WERI-Rb-1 (cell line): ENCODE results near the gene NPHP4.
A peak's percentile ranks its signal among the peaks of the same experiment; 100 is the strongest.

Experiments used
- DNase-seq: peaks from one replicate; pipeline ENCODE4 v3.0.0-alpha.2; 2020
- H3K27ac ChIP-seq: fragments of 250-450 bp; sonication (Bioruptor Pico); 2 replicates; pipeline ENCODE4 v1.5.1; 2020; ENCODE audit warnings: mild to moderate bottlenecking, moderate library complexity
- H3K27me3 ChIP-seq: fragments of 250-450 bp; sonication (Bioruptor Pico); 2 replicates; pipeline ENCODE4 v1.5.1; 2021; ENCODE audit warnings: mild to moderate bottlenecking, low read depth, moderate library complexity; ENCODE audit not compliant: insufficient read depth, severe bottlenecking
- H3K36me3 ChIP-seq: fragments of 250-450 bp; sonication (Bioruptor Pico); 2 replicates; pipeline ENCODE4 v1.5.1; 2020; ENCODE audit warnings: mild to moderate bottlenecking, moderate library complexity
- H3K4me3 ChIP-seq: 2 replicates; pipeline ENCODE4 v1.5.1; 2011; ENCODE audit warnings: low read depth, mild to moderate bottlenecking, control low read depth, low read length
- H3K9me3 ChIP-seq: fragments of 250-450 bp; sonication (Bioruptor Pico); 2 replicates; pipeline ENCODE4 v1.5.1; 2021; ENCODE audit warnings: mild to moderate bottlenecking, moderate library complexity; ENCODE audit not compliant: severe bottlenecking
- CTCF ChIP-seq: IDR thresholded peaks from 2 replicates; pipeline ENCODE4 v1.5.1; 2011; ENCODE audit warnings: low read depth, mild to moderate bottlenecking, control low read depth, inconsistent platforms, low read length

The NPHP4 gene

DNA sequence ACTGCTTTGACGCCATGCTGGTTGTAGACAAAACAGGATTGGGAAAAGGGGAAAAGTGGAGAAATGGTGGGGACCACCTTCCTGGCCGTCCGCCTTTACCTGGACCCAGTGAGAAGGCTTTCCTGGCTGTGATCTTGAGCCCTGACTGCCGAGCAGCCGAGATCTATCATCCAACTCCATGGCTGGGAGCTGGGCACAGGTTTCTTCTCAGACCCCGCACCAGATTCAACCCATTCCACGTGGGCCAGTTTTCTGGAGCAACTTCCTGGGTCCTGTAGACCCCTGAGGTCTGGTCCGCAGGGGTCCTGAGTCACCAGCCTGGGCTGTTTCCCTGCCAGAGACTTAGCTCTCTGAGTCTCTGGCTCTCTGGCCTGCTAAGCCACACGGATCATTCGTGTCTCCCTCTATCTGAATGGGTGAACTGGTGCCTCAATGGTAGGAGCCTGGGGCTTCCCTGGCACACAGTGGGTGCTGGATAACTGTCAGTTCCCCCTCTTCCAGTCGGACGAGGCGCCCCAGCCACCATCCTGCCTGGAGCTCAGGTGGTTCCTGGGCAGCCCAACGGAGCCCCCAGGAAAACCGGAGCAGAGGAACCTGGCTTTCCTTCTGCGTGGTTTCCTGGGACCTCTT is 4.5 kb upstream of the NPHP4 start:
- Histone ChIP-seq H3K4me3 (no peak overlapping the region), H3K9me3 (no peaks in the 10 kb centered on the region), H3K27me3 (no peaks in the 10 kb centered on the region), H3K27ac (no peak overlapping the region), H3K36me3 (peaks cover 6% of the 10 kb centered on the region; the same call in 1 of the 2 replicates)
- TF ChIP-seq CTCF: no peak
- DNase-seq: no peak

- DNase-seq: no peak
- no peak for TF ChIP-seq CTCF
- no peaks in the 10 kb centered on the region for H3K9me3 ChIP-seq
- no peak overlapping the region for H3K27ac ChIP-seq
- H3K4me3 ChIP-seq: no peak overlapping the region
- peaks cover 6% of the 10 kb centered on the region; the same call in 1 of the 2 replicates for H3K36me3 ChIP-seq
- no peaks in the 10 kb centered on the region for H3K27me3 ChIP-seq
Observed at GRCh38 chr1:5995871-5996630, 3.8 kb upstream of the NPHP4 start.

GRCh38 chr1:5994713-5995621 is 2.7 kb upstream of the NPHP4 start:
- no peak overlapping the region for H3K27ac ChIP-seq
- no peaks in the 10 kb centered on the region for H3K27me3 ChIP-seq
- no peak for DNase-seq
- TF ChIP-seq CTCF: no peak
- H3K9me3 ChIP-seq: no peaks in the 10 kb centered on the region
- H3K36me3 ChIP-seq: peaks cover 11% of the 10 kb centered on the region; the same call in 1 of the 2 replicates
- no peak overlapping the region for H3K4me3 ChIP-seq

DNA sequence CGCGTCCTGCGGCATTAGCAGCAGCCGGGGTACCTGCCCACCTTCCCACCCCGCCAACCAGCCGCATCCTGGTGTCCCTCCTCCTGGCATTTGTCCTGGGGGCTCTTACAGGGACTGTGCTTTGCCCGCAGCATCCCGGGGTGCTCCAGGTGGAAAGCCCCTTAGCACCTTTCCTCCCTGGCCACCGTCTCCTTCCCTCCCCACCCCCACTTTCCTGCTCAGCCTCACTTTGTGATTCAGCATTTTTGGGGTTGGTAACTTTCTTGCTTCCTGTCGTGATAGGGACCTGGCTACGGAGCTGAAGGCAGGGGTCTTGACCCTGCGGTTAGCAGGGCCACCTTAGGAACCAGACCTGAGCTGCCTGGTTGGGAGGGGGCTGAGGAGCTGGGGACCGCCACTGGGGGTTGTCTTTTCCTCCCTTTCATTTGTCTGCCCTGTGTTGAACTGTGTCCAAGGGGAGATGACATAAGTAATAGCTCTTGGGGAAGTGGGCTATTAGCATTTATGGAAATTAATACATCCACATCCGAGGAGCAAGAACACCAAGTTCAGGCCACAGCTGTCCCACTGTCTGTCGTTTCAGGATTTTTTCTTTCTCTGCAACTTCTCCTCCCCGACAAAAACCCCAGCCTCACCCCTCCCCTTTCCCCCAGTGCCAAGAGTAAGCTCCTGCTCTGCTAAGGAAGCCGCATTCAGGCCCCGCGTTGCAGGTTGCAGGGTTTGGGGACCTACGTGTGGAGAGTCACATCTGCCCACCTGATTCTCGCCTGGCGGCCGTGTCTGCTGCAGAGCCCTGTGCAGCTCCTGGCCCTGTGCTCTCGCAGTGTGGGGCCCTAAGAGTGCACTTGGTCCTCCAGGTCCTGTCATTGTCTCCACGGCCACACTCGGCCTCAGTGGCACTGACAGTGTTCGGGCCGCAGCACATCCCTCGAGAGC is 1.6 kb upstream of the NPHP4 start:
- H3K4me3 ChIP-seq: peak overlapping the region; percentile 78
- H3K27ac ChIP-seq: peak overlapping the region; percentile 88
- DNase-seq: no peak
- no peaks in the 10 kb centered on the region for H3K9me3 ChIP-seq
- peaks cover 16% of the 10 kb centered on the region; the same call in 1 of the 2 replicates for H3K36me3 ChIP-seq
- TF ChIP-seq CTCF: no peak
- H3K27me3 ChIP-seq: no peaks in the 10 kb centered on the region
